Measurements from ENCODE around the gene ODC1.
"Not testable (repeated sequence)": the region's sequence is repeated elsewhere in the genome, so short reads cannot be mapped to it uniquely, and the experiment has no call there.

The ODC1 gene

DNA sequence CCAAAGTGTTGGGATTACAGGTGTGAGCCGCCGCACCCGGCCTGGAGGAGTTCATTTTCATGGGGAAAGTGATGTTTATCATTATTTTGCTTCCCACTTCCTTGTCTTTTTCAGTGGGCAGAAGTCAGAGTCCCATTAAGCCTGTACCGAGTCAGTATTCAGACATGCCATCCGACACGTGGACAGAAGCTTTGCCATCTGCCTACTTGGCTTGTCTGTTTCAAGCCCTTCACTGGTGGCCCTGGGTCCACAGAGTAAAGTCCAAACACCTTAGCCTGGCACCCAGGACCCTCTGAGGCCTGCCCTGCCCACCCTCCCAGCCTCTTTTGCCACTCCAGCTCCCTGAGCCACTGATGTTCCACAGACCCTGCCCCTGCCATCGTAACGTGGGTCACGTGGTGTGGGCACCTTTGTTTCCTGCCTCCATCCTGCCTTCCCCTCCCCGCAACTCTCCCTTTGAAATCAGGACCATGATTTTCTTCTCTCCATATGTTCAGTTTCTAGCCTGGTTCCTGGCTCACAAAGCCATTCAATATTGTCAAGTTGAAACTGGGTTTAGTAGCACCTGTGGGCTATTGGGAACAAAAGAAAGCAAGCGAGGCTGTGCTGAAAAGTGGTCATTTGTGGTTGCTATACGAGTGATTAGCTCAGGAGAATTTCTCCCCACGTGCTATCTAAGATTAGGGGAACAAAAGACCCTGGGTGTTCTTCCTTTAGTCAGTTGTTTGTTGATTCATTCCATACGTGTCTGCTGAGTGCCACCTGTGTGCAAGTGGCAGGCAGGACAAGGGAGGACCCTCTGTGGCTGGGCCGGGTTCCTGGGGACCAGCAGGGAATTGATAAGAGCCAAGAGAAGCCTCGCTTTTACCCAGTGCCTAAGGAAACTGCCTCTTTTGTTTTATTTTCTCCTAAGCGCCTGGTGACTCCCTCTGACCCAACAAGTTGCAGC is 5.1 kb upstream of the ODC1 start:
- DNase-seq (ENCODE audit: low read depth) = no peak

DNA sequence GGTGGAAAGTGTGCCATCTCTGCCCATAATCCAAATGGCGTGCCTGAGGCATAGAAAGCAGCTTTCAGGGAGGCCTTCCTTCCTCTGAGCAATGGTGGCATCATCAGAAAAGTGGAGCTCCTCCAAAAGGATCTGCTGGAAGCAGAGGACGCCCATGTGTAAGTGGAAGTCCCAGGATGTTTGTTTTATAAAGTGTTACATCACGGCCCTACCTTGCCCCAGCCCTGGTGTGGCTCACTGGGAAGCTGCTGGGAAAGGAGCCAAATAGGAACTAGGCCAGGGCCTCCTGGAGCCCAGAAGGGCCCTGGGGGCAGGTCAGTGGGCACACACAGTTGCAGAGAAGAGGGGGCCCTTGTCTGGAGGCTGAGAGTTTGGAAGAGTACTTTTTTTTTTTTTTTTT is 4.2 kb upstream of the ODC1 start:
- DNase-seq (ENCODE audit: low read depth) = peak; percentile 95

DNA sequence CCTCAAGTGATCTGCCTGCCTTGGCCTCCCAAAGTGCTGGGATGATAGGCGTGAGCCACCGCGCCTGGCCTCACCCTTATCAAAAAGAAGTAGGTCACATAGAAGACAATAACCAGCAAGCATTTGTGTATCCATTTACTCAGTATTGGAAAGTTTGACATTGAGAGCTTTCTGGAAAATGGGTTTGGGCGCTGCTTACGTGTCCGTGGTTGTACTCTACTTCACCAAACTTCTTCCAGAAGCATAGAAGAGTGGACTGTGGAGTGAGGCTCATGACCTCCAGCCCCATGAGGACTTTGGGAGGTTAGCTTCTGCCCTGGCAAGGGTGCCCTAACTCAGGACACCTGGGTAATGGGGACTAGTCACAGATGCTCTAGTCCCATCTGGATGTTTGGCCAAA is 3.7 kb upstream of the ODC1 start:
- no peak for DNase-seq (ENCODE audit: low read depth)

DNA sequence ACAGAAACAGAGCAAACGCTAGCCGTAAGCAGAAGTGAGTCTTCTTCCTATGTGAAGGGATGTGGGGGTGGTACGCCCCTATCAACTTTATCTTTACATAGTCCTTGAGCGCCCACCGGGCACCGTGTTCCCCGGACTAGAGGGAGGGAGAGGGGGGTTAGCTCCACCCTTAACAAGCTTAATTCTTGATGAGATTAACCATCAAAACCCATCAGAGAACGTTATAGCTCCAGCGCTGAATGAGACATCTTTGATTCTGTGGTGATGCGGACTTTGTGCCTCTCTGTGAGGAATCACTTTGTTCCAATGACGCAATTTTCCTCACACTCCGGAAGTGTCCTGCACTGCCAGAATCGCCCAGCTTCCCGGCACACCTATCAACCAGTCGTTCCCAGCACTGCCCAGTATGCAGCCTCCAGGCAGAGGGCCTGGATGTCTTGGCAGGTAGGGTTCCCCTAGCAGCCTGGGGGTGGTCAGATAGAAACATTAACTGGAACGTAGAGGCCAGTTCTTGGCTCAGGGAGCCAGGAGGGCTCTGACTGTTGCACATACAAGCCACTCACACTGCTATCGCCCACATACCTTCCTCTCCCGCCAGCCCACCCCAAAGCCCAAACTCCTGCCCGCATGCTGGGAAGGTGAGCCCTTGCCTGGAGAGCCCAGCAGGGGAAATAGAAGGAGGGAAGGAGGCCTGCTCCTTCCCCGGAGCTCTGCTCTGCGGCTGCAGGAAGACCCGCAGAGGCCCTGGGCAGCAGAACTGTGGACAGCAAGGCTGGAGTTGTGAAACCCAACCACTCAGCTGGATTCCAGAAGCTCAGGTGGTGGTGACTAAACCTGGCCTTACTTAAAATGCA is 1.9 kb upstream of the ODC1 start:
- no peak for DNase-seq (ENCODE audit: low read depth)

DNA sequence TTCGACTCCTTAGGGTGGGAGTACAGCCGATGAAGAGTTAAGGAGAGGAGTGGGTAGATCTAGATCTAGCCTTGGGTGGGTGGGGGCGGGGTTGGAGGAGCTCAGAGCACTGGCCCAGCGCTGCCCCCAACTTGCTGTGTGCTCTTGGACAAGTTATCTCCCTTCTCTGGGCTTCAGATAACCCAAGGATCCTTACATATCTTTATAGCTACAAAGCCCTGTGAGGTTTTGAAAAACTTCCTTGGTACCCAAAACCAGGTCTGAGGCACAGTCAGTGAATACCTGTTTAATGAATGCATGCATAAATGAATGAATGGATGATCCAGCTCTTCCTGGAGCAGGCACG is 1.3 kb upstream of the ODC1 start:
- DNase-seq (ENCODE audit: low read depth) = no peak

DNA sequence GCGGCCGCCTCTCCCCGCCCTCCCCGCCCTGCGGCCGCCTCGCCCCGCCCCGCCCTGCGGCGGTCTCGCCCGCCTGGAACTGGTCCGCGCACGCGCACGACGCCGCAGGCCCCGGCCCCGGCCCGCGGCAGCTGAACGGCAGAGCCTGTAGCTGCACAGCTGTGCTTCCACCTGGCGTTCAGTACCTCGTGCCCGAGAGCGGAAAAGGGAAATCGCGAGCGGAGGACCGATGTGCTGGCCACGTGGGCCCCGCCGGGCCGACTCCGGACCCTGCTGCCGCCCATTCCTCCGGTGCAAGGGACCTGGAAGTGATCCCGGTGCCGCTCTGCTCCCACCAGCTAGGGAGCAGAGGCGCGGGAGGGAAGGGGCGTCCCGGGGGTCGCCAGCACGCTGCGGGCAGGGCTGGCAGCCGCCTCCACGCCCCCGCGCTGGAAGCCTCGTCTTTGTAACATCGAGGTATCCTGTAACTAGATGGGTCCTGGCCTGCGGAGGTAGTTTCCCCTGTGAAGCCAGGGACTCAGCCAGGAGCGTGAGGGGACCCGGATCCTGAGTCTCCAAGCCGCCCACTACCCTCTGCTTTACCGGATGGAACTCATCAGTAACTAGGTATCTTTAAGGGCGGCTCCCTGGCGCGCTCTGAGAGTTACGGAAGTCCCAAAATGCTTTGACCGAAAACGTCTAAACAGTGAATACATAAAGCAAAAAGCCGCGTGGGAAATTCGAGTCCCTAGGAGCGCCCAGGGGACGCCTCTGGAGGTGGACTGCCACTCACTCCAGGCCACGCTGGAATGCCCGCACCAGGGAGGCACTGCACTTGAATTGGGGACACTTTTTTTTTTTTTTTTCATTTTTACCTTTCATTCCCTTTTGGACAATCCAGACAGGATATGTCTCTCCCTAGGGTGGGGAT is 704 bp upstream of the ODC1 start:
- DNase-seq (ENCODE audit: low read depth) = peak; percentile 88

DNA sequence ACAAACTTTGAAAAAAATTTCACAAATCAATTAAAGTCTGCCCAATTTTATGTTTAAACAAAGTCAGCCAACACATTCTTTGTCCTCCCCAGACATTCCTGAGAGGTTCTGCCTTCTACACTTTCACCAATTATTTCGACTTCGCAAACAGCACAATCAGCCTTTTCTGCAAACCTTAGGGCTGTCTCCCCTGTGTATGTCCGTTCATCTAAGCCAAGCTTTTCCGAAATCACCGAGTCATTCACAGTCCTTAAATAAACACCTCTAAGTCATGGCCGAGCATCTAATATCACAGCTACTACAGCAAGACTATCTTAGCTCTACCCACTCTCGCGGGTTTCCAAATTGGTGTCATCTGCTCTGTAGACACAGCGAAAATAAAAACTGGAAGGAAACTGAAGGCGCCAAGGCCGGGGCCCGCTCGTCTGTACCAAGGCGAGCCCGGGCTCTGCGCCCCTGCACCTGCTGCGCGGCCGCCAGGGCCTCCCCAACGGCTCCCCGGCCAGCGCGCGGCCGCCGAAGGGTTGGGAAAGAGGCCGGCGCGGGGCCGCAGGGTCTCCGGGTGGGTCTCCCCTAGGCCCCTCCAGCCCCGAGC is 730 bp downstream of the ODC1 start:
- DNase-seq (ENCODE audit: low read depth) = peak; percentile 44

DNA sequence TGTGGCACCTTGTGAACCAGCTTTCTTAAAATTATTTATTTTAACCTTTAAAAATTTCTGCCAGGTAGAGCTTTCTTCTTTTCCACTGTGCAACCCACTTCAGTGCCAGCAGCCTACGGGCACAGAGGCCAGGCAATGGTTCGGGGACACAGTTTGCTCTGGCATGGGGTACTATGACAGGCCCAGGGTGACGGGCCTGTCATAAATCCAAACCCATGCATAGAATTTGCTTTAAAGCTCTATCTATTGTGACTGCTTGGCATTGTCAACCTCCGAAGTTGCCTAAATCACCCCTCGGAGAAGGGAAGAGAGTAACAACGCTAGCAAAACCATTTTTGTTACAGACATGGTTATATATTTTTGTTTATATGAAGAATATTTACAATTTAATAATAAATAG is 1.5 kb downstream of the ODC1 start:
- DNase-seq (ENCODE audit: low read depth) = no peak

DNA sequence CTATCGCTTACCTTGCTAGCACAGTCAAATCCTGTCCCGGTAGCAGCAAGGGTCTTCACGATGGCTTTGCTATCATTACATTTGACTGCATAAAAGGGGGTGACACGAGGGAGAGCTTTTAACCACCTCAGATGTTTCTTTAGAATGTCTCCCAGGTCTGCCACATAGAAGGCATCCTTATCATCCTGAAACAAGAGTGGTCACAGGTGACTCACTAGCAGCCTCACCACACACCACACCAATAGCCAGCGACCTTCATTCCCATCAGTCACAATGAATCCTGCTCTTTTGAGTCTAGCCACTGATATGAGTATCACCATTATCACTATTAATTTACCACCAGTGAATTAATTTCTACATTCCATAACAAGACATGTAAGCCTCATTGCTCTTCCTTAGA is 3.7 kb downstream of the ODC1 start:
- DNase-seq (ENCODE audit: low read depth) = peak; percentile 64

DNA sequence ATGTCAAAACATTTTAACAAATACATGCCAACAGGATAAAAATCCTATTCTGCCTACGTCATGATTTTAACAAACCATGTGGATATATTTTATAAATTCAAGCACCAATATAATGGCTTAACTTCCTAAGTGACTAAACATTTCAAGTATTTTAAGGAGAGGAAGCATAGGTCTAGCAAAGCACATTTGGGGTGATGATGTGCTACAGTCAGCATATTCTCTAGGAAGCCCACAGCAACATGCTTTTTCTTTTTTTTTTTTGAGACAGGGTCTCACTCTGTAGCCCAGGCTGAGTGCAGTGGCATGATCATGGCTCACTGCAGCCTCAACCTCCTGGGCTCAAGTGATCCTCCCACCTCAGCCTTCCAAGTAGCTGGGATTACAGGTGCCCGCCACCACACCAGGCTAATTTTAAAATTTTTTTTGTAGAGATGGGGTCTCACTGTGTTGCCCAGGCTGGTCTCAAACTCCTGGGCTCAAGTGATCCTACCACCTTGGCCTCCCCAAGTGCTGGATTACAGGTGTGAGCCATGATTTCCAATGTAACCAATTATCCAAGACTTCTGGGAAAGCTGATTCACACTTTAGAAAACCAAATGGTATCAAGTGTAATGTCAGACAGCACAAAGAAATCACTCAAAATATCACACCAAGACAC is 5.5 kb downstream of the ODC1 start:
- DNase-seq (ENCODE audit: low read depth) = not testable (repeated sequence)

DNA sequence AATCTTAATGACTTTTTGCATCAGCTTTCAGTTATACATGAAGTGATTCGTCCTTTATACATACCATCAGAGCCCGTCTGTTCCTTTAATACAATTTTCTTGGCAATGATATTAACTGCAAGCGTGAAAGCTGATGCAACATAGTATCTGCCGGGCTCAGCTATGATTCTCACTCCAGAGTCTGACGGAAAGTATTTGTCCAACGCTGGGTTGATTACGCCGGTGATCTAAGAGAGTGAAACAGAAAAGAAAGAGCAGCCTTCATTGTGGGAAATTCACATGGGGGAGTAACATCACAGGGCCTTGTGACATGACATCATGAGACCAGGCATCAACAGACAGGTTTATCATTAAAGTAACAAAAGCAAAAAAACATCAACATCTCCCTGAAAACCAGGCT is 6.2 kb downstream of the ODC1 start:
- no peak for DNase-seq (ENCODE audit: low read depth)

DNA sequence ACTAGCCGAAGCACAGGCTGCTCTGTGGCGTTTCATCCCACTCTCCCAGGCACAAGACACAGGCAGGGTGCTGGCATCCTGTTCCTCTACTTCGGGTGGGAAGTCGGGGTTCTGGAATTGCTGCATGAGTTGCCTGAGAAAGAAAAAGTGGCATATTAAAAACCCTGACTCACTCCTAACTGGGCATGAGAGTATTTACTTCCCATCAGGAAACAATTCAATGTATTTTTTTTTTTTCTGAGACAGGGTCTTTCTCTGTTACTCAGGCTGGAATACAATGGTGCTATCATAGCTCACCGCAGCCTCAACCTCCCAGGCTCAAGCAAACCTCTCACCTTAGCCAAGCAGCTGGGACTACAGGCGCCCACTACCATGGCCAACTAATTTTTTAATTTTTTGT is 7.4 kb downstream of the ODC1 start:
- no peak for DNase-seq (ENCODE audit: low read depth)

DNA sequence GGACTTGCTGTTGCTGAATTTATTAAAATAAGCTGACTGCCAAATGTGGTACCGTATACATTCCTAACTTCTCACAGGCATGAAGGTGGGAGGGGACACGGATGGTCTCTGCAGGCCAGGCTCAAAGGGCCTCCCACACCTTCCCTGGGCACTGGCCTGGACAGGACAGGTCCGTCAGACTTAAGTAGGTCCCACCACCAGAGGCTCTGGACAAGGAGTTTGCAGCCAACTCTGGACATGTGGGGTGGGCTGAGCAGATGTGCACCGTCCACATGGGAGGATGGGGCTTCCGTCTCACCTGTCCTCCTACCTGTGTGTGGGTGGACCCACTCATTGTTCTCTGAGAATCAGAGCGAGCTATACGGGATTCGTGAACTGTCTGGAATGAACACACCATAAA is 8.2 kb downstream of the ODC1 start:
- no peak for DNase-seq (ENCODE audit: low read depth)

DNA sequence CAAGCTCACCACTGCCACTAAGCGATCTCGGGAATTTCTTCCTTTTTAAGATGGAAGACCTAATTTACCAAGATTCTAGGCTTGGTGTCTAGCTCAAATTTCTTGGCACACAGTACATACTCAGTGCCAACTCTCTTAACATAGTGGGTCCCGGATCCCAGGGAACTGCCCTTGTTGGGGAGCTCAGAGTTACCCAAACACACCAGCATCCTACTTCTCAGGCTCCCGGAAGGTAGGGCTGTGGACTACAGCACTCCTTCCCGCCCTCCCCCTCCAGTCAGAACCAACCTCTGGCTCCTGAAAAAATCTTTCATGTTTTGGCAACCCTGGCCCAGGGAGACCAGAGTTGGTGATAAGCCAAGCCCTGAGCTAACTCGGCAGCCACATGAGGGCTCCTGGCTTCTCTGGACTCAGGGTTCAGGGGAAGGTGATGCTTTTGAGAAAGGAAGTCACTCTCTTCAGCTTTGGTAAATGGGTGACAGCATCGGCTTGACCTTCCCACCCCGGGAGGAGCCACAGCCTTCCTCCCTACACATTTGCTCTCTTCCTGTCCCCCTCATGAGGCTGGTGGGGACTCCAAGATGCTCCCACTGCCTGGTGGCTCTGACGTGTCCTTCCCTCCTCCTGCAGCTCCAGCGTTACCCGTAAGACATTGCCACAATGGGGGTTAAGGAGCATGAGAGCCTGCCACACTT is 8.8 kb downstream of the ODC1 start:
- DNase-seq (ENCODE audit: low read depth) = no peak

DNA sequence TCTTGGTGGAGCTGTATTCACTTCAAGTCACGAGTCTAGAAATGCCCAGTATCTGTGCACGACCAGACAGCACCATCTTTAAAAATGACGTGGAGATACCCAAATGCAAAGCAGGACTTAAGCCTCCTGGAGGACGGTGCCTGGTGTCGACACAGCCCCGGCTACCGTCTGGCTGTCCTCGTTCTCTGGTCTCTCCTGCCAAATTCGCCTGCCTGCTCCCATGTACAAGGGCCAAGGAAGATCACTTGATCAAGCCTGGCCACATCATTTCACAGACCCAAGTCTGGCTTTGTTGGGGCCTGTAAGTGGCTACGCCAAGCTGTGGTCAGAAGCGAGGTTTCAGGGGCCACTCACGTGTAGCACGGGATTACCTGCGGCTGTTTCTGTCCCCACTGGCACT is 9.4 kb downstream of the ODC1 start:
- DNase-seq (ENCODE audit: low read depth) = no peak

DNA sequence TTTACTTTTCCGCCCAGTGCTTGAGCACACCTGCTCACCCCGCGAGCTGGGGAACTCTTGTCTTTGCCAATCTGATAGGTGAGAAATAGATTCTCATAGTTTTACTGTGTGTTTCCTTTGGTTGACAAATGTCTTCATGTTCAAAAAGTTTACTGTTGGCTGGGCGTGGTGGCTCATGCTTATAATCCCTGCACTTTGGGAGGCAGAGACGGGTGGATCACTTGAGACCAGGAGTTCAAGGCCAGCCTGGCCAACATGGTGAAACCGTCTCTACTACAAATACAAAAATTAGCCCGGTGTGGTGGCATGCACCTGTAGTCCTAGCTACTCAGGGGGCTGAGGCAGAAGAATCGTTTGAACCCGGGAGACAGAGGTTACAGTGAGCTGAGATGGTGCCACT is 10.3 kb downstream of the ODC1 start:
- no peak for DNase-seq (ENCODE audit: low read depth)

DNA sequence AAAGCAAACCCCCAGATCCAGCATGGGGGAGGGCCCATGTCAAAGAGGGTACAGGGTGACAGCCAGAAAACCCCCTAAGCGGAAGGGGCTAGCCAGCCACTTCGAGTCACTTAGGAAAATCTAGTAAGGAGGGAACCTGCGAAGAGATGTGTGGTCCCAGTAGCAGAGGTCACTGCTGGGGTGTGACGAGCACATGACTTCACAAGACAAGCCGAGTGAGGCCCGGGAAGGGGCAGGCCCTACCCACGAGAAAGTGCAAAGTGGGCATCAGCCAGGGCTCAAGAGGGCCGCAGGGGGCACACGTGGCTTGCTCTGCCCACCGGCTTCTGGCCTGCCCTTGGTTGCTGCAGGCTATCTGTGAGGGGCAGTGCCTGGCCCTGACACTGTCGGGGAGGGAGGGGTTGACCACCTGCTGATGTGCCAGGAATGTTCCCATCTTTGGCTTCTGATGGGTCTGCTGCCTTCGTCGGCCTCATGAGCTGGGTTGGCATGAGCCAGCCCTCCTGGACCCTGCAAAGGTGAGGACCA is 11.5 kb downstream of the ODC1 start:
- no peak for DNase-seq (ENCODE audit: low read depth)

DNA sequence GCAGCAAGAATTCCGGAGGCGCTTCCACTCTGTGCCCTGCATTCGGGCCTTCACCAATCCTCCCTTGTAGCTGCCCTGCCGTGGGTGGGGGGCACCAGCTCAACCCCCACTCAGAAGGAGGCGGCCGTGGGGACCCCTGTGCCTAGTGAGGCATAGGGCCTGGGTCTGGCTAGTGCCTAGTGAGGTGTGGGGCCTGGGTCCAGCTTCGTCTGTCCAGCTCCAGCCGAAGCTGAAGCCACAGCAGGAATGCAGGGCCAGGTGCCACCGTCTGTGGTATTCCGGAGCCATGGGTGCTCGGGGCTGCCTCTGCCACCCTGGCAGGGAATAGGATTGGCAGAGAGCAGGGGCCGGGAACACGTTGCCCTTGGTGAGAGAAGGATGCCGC is 12.3 kb downstream of the ODC1 start:
- no peak for DNase-seq (ENCODE audit: low read depth)

DNA sequence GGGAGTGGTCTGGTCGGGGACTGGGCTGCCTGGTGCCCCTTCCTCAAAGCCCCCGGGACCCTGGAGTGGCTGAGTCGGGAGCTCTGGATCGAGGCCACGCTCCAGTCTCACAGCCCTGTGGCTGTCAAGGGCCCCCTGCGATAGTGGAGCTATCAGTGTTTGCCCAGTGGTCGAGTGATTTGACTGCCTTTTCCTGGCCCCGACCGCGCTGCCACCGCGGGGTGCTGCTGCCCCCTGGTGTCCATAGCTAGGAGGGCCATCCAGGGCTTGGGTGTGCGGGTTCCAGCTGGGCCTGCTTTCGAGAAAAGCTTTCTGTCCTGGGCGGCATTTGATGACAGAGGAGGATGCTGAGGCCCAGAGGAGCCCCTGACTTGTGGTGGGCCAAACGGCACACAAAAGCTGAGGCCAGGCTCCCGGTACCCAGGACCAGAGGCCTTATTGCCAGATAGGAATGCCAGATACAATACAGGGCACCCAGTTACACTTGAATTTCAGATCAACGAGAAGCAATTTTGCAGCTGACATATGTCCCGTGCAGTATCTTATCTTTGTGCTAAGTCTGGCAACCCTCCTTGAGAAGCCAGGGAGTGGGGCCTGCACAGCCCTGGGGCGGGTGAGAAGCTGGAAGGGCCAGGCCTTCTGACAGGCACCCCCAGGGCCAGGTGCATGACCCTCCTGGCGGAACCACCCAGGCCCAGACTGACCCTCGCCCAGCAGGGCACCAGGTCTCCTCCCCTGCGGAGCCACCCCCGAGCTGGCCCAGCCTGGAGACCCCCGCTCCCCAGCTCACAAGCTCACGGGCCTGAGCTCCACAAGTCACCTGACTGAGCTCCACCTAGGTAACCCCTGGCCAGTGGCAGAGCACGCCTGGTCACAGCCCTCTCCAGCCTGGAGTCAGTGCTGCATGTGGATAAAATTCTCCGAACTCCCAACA is 13.0 kb downstream of the ODC1 start:
- peak; percentile 80 for DNase-seq (ENCODE audit: low read depth)

Measured in ELR (cell line).